ENCODE data around the gene DYNC1LI1.

DYNC1LI1 gene

DNA sequence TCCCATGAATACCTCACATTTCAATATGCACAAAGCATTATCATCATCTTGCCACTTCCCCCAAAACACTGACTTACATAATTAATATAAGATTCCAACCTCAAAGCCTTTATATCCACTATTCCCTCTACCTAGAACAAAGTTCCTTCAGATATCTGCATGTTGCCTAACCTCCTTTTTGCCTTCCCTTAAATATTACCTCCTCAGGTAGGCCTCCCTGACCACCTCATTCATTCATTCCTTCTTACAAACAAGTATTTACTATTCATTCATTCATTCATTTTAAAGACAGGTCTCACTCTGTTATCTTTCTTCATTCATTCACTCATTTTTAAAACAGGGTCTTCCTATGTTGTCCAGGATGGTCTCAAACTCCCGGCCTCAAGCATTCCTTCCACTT, 18.6 kb downstream of the DYNC1LI1 start:
- H3K27ac ChIP-seq = no peak overlapping the region
- TF ChIP-seq, protein P1, sequence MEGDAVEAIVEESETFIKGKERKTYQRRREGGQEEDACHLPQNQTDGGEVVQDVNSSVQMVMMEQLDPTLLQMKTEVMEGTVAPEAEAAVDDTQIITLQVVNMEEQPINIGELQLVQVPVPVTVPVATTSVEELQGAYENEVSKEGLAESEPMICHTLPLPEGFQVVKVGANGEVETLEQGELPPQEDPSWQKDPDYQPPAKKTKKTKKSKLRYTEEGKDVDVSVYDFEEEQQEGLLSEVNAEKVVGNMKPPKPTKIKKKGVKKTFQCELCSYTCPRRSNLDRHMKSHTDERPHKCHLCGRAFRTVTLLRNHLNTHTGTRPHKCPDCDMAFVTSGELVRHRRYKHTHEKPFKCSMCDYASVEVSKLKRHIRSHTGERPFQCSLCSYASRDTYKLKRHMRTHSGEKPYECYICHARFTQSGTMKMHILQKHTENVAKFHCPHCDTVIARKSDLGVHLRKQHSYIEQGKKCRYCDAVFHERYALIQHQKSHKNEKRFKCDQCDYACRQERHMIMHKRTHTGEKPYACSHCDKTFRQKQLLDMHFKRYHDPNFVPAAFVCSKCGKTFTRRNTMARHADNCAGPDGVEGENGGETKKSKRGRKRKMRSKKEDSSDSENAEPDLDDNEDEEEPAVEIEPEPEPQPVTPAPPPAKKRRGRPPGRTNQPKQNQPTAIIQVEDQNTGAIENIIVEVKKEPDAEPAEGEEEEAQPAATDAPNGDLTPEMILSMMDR (conservative IDR thresholded peaks at IDR 0.05) = no peak
- TF ChIP-seq ZFX (IDR thresholded peaks at IDR 0.05) = no peak

DNA sequence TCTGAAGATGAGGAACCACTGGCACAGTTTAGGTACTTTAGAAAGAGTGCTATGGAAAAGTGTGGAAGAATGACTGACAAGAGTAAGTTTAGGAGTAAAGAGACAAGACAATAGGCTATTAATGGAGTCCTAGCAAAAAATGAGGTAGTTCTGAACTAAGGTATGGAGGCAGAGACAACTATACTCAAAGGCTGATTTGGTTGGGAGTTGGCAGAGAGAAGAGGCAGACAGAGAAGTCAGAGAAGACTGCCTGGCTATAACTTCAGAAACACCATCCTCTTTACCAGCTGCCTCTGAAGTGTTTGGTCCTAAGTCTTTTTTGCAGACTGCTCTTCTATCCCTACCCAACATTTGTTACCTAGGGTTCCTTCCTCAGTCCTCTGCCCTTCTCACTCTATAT, 19.2 kb downstream of the DYNC1LI1 start:
- TF ChIP-seq ZFX (IDR thresholded peaks at IDR 0.05) = no peak
- TF ChIP-seq, protein P1 (conservative IDR thresholded peaks at IDR 0.05) = no peak
- H3K27ac ChIP-seq = no peak overlapping the region

DNA sequence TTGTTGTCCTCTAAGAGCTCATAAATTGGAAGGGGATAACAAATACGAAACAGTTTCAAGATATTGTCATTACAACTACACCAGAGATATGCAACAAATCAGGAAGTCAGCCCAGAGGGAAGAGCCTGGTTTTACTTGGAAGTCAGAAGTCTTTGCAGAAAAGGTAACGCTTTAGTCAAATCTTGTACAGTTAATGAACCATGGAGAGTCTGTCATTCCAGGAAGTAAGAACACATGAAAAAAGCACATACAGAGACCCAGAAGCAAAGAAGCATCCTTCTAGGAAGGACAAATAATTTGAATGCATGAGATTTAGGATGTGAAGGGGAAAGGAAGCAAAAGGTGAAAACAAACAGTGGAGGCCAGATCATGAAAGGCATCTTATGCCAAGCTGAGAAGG, 19.6 kb downstream of the DYNC1LI1 start:
- H3K27ac ChIP-seq = no peak overlapping the region
- no peak for TF ChIP-seq ZFX (IDR thresholded peaks at IDR 0.05)
- TF ChIP-seq, protein P1 (conservative IDR thresholded peaks at IDR 0.05) = no peak

DNA sequence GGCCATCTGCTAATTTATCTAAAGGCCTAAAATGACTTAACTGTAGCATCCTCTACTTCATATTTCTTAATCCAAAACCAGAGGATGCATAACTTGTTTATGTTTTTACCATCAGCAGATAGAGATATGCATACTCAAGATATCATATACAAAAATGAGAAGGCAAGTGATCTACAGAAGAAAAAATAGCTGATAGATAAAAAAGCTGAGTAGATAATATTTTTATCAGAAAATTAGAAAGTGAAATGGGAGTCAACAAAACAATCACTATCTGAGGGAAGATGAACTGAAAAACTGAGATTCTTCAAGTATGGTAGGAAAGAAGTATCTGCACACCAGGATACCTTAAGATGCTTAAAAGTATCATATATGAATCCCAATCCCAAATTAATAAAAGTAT, 25.4 kb downstream of the DYNC1LI1 start:
- TF ChIP-seq, protein P1 (conservative IDR thresholded peaks at IDR 0.05) = no peak
- TF ChIP-seq ZFX (IDR thresholded peaks at IDR 0.05) = no peak
- no peak overlapping the region for H3K27ac ChIP-seq

DNA sequence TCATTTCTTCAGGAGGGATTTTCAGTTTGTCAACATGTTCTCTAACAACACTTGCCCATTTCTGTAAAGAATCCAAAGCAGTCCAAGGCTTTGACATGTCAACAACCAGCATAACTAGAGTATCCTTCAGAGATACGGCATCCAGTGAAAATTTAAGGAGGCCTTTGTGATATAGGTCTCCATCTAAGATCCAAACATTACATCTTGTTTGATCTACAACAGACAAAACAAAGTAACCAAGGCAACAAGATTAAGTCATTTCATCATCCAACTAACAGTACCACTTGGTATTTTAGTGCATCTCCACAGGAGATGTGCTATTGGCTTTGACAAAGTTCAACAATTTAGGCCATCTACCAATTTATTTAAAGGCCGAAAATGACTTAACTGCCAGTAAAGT, 25.8 kb downstream of the DYNC1LI1 start:
- TF ChIP-seq, protein P1 (conservative IDR thresholded peaks at IDR 0.05) = no peak
- no peak for TF ChIP-seq ZFX (IDR thresholded peaks at IDR 0.05)
- no peak overlapping the region for H3K27ac ChIP-seq

DNA sequence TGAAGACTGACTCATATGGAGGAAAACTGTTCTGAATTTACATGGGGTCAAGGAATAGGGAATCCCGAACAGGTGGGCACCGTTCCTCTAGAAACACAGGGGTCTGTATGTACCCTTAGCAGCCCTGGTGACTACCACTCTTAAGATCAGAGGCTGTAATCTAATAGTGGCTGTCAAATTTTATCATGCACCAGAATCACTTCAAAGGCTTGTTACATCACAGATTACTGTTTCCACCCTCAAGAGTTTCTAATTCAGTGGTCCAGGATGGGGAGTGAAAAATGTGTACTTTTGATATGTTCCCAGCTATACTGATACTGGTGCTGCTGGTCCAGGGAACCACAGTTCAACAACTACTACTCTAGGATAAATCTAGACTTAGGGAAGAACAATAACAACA, 27.9 kb downstream of the DYNC1LI1 start:
- no peak overlapping the region for H3K27ac ChIP-seq
- TF ChIP-seq, protein P1 (conservative IDR thresholded peaks at IDR 0.05) = no peak
- TF ChIP-seq ZFX (IDR thresholded peaks at IDR 0.05) = no peak

DNA sequence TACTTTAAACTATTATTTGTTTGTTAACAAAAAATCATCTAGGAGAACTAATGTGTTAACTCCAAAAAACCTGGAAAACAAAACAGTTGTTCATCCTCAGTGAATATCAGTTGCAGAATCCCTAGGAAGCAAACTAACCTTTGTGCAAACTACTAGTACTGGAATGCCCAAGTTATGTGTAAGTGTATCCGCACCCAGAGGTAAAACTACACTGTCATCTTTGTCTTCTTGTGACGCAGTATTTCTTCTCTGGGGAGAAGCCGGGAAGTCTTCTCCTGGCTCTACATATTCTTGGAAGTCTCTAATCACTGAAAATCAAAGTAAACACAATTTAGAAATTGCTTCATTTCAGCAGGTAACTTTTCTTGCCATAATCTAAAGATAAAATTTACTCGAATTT, 29.8 kb downstream of the DYNC1LI1 start:
- H3K27ac ChIP-seq = no peak overlapping the region
- TF ChIP-seq, protein P1 (conservative IDR thresholded peaks at IDR 0.05) = no peak
- TF ChIP-seq ZFX (IDR thresholded peaks at IDR 0.05) = no peak
